SW480 (cell line): ENCODE measurements around the gene ZNF710.
A peak's percentile ranks its signal among the peaks of the same experiment; 100 is the strongest.
"Not testable (repeated sequence)": the region's sequence is repeated elsewhere in the genome, so short reads cannot be mapped to it uniquely, and the experiment has no call there.

Experiments used
- DNase-seq: peaks from one replicate; pipeline ENCODE4 v3.0.0-alpha.2; 2016; ENCODE audit warnings: low spot score

ZNF710 gene

DNA sequence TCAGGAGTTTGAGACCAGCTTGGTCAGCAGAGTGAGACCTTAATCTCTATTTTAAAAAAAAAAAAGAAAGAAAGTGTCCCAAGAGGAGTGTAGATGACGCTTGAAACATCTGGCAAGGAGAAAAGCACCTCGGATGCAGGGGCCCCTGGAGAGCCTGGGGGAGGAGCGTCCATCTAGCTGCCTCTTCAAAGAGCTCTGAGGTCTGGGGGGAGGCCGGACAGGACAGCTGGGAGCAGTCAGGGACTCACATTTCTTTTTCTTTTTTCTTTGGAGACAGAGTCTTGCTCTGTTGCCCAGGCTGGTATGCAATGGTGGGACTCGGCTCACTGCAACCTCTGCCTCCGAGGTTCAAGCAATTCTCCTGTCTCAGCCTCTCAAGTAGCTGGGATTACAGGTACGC, 104.4 kb downstream of the ZNF710 start:
- DNase-seq, result no peak

DNA sequence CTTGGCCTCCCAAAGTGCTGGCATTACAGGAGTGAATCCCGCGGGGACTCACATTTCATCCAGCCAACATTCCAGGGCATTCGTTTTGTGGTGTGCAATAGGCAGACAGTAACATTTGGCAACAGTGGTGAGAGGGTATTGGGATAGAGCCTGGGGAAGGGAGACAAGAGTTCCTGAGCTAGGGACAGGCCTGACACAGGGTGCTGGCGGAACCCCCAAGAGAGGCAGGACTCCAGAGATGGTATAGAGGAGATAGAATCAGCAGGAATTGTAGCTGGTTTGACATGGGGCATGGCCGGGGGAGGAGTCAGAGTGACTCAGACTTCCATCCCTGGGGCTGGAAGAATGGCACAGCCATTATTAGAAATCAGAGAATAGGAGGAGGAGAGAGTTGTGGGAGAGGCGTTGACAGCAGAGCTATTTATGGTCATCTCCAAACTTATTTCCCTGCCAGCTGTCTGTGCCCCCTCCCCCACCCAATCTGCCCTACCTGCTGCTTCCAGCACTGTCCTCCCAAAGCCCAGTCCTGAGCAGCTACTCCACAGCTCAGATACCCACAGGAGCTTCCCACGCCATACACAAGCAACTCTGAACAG, 105.5 kb downstream of the ZNF710 start:
- DNase-seq, result peak; percentile 84

DNA sequence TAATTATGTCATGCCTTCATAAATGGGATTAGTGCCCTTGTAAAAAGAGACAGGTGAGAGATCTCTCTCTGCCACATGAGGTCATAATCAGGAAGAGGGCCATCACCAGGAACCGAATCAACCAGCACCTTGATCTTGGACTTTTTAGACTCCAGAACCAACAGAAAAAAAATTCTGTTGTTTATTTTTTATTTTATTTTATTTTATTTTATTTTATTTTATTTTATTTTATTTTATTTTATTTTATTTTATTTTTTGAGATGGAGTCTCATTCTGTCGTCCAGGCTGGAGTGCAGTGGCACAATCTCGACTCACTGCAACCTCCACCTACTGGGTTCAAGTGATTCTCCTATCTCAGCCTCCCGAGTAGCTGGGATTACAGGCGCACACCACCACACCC, 106.9 kb downstream of the ZNF710 start:
- DNase-seq, result not testable (repeated sequence)

DNA sequence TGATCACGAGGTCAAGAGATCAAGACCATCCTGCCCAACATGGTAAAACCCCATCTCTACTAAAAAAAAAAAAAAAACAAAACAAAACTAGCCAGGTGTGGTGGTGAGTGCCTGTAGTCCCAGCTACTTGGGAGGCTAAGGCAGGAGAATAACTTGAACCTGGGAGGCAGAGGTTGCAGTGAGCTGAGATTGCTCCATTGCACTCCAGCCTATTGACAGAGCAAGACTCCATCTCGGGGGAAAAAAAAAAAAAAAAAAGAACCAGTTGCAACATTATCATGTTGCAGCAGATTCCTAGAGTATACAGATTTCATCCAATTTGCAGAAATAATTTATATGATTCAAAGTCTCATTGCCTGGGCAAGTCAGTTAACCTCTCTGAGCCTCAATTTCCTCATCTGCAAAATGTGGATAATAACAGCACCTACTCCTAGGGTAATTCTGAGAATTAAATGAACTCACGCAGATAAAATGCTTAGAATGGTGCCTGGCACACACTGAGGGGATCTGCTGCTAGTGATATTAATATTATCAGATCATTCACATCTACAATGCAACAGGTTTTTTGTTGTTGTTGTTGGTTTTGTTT, 108.1 kb downstream of the ZNF710 start:
- DNase-seq, result not testable (repeated sequence)

DNA sequence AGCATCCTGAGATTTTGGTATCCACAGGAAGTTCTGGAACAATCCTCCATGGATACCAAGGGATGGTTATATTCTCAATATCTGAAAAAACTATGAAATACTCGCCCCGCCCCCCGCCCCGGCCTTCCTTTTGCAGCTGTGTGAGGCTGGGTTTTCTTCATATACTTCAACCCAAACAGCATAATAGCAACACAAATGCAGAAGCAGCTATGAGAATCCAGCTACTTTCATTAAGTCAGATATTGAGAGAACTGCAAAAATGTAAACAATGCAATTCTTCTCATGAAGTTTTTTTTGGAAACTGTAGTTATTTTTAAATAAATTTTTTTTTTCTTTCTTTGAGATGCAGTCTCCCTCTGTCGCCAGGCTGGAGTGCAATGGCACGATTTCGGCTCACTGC, 112.0 kb downstream of the ZNF710 start:
- DNase-seq, result no peak

DNA sequence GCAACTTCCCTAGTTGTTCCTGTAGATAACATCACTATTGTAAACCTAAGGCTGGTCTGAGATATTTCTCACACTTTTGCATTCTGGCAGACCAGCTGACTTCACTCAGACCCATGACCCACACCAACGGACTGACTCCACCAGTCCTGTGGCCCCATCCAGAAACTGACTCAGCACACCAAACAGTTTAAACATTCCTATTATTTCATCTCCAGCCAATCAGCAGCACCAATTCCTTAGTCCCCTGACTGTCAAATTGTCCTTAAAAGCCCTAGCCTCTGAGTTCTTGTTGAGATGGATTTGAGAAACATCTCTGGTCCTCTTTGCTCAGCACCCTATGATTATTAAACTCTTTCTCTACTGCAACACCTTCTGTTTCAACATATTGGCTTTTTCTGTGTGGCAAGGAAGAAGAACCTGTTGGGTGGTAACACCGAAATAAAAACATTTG, 113.4 kb downstream of the ZNF710 start:
- no peak for DNase-seq

- DNase-seq, result no peak
Measured at GRCh38 chr15:90115783-90116182, 114.7 kb downstream of the ZNF710 start.

- no peak for DNase-seq
Measured at GRCh38 chr15:90119367-90119766, 118.2 kb downstream of the ZNF710 start.

- no peak for DNase-seq
Measured at GRCh38 chr15:90121086-90121485, 120.0 kb downstream of the ZNF710 start.

DNA sequence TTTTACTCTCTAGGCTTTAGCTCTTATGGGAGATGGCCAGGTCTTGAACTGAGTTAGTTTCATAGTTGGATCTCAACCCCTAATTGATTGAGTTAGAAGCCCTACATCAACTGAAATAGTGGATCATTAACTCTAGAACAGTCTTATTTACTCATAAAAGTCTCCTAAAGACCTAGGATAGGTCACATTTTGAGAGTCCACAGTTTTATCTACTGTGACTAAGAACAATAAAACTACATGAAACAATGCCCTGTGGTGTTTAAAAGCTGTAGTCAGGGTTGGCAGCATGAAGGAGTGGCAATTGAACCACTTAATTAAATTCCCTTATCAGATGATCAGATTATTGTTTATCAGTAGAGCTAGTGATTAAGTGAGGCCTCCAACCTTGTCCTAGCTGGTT, 123.4 kb downstream of the ZNF710 start:
- no peak for DNase-seq

DNA sequence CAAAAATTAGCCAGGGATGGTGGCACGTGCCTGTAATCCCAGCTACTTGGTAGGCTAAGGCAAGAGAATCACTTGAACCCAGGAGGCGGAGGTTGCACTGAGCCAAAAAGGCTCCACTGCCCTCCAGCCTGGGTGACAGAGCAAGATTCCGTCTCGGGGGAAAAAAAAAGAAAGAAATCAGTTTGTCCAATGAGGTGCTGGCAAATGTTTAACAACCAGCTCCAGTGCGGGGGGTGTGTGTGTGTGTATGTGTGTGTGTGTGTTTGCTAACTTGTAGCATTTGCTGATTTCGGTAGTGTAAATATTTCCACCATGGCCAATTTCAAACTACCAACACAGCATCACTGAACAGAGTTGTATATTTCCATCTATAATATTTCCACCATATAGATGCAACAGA, 124.9 kb downstream of the ZNF710 start:
- no peak for DNase-seq

GRCh38 chr15:90126596-90127435, 125.7 kb downstream of the ZNF710 start:
- DNase-seq, result no peak

GRCh38 chr15:90130291-90130690, 129.2 kb downstream of the ZNF710 start:
- no peak for DNase-seq
